SK-N-SH (cell line): ENCODE measurements around the gene MRFAP1. TPM values are rescaled to one million over a fixed set of nuclear protein-coding genes. Genes with fewer than 3 reads are reported as not detected.
A peak's percentile ranks its signal among the peaks of the same experiment; 100 is the strongest.

Experiments
- CTCF ChIA-PET: fragments of 300-600, 350-600 bp; formaldehyde crosslinking; extraction: SDS; loops from one replicate; lab custom pipeline; 2021; lab: Yijun Ruan, JAX
- POLR2A ChIA-PET: fragments of 350-600 bp; sonication (Branson Sonifier 250); formaldehyde crosslinking; extraction: SDS; loops from one replicate; lab custom pipeline; 2020; ENCODE audit warnings: antibody characterized with exemption, inconsistent platforms; lab: Yijun Ruan, JAX
- DNase-seq: peaks from one replicate; pipeline ENCODE4 v3.0.0; 2012
- H2AFZ ChIP-seq: fragments of 200-600 bp; sonication (generic); 2 replicates; pipeline ENCODE4 v1.8.1; 2016; ENCODE audit warnings: antibody characterized with exemption, mild to moderate bottlenecking, low read depth
- H3F3A ChIP-seq: fragments of 200-600 bp; sonication (generic); replicated peaks from 2 replicates; pipeline ENCODE3; 2016; ENCODE audit warnings: antibody characterized with exemption, mild to moderate bottlenecking; ENCODE audit not compliant: insufficient read depth
- H3K27ac ChIP-seq, 2 experiments: fragments of 200-500 bp in 1 of 2; fragments of 200-600 bp in 1 of 2; sonication (Bioruptor generic) in 1 of 2; sonication (generic), shearing (Covaris generic) in 1 of 2; 2 replicates each; pipeline versions ENCODE4 v1.5.1 to v1.6.1; 2014 to 2016; ENCODE audit warnings: low read depth in 2 of 2, inconsistent platforms in 1 of 2, low read length in 1 of 2, mild to moderate bottlenecking in 1 of 2, mixed read lengths in 1 of 2
- H3K27me3 ChIP-seq: fragments of 200-600 bp; sonication (generic), shearing (Covaris generic); 2 replicates; pipeline ENCODE4 v1.6.1; 2016; ENCODE audit warnings: mixed run types; ENCODE audit not compliant: insufficient read depth
- H3K36me3 ChIP-seq, 2 experiments: fragments of 200-500 bp in 1 of 2; fragments of 200-600 bp in 1 of 2; sonication (Bioruptor generic) in 1 of 2; sonication (generic) in 1 of 2; replicated peaks in 1 of 2; 2 replicates each; pipeline versions ENCODE3 to v1.5.1; 2014 to 2016; ENCODE audit warnings: low read length in 1 of 2, mild to moderate bottlenecking in 1 of 2; ENCODE audit not compliant: insufficient read depth in 2 of 2, control insufficient read depth in 1 of 2
- H3K4me1 ChIP-seq, 2 experiments: fragments of 200-500 bp in 1 of 2; fragments of 200-600 bp in 1 of 2; sonication (Bioruptor generic) in 1 of 2; sonication (generic), shearing (Covaris generic) in 1 of 2; 2 replicates each; pipeline versions ENCODE4 v1.5.1 to v1.6.1; 2014 to 2016; ENCODE audit warnings: low read depth in 1 of 2, low read length in 1 of 2, mixed run types in 1 of 2; ENCODE audit not compliant: insufficient read depth in 2 of 2, control insufficient read depth in 1 of 2
- H3K4me2 ChIP-seq: fragments of 200-600 bp; sonication (generic), shearing (Covaris generic); 2 replicates; pipeline ENCODE4 v1.6.1; 2017; ENCODE audit warnings: mixed run types
- H3K4me3 ChIP-seq, 2 experiments: fragments of 200-500 bp in 1 of 2; fragments of 200-600 bp in 1 of 2; sonication (Bioruptor generic) in 1 of 2; sonication (generic), shearing (Covaris generic) in 1 of 2; 2 replicates each; pipeline versions ENCODE4 v1.5.1 to v1.8.1; 2014 to 2016; ENCODE audit warnings: low read depth in 2 of 2, inconsistent platforms in 1 of 2, low read length in 1 of 2, mild to moderate bottlenecking in 1 of 2, mixed read lengths in 1 of 2, moderate library complexity in 1 of 2
- H3K79me2 ChIP-seq: fragments of 200-600 bp; sonication (generic); 2 replicates; pipeline ENCODE4 v1.8.1; 2017; ENCODE audit warnings: mild to moderate bottlenecking; ENCODE audit not compliant: insufficient read depth
- H3K9ac ChIP-seq: fragments of 200-600 bp; sonication (generic); 2 replicates; pipeline ENCODE4 v1.6.1; 2017; ENCODE audit warnings: mixed run types
- H3K9me2 ChIP-seq: fragments of 200-600 bp; sonication (generic); 2 replicates; pipeline ENCODE4 v1.6.1; 2017; ENCODE audit warnings: mixed run types
- H3K9me3 ChIP-seq: fragments of 200-600 bp; sonication (generic); 2 replicates; pipeline ENCODE4 v1.6.1; 2017; ENCODE audit warnings: mixed run types, mild to moderate bottlenecking, moderate library complexity
- H4K20me1 ChIP-seq: fragments of 200-600 bp; sonication (generic); 2 replicates; pipeline ENCODE4 v1.6.1; 2017; ENCODE audit warnings: mild to moderate bottlenecking, mixed run types; ENCODE audit not compliant: insufficient read depth
- ELF1 ChIP-seq: IDR thresholded peaks from 2 replicates; pipeline ENCODE4 v1.4.0; 2012
- FOXJ3 ChIP-seq: sonication (generic); formaldehyde crosslinking; IDR thresholded peaks from 2 replicates; pipeline ENCODE4 v1.5.1; 2020; ENCODE audit warnings: mild to moderate bottlenecking, missing genetic modification reagents
- GABPA ChIP-seq: IDR thresholded peaks from 2 replicates; pipeline ENCODE4 v1.4.0; 2012; ENCODE audit warnings: low read depth, mild to moderate bottlenecking
- GATA2 ChIP-seq: sonication (generic); formaldehyde crosslinking; IDR thresholded peaks from 2 replicates; pipeline ENCODE4 v1.5.0; 2020; ENCODE audit warnings: mild to moderate bottlenecking, missing genetic modification reagents
- NFIC ChIP-seq: IDR thresholded peaks from 2 replicates; pipeline ENCODE4 v1.4.0; 2012; ENCODE audit warnings: borderline replicate concordance
- NRF1 ChIP-seq: IDR thresholded peaks from 2 replicates; pipeline ENCODE4 v1.6.1; 2012; ENCODE audit warnings: low read depth, mild to moderate bottlenecking, low read length
- RXRA ChIP-seq: IDR thresholded peaks from 2 replicates; pipeline ENCODE4 v1.4.0; 2012; ENCODE audit warnings: low read depth, mild to moderate bottlenecking, borderline replicate concordance
- SIN3A ChIP-seq: IDR thresholded peaks from 2 replicates; pipeline ENCODE4 v1.6.1; 2012; ENCODE audit warnings: low read depth, mild to moderate bottlenecking, low read length, moderate library complexity, borderline replicate concordance
- SMC3 ChIP-seq: IDR thresholded peaks from 2 replicates; pipeline ENCODE4 v1.6.1; 2012; ENCODE audit warnings: low read depth, low read length, improper control_type of control experiment
- TEAD4 ChIP-seq: IDR thresholded peaks from 2 replicates; pipeline ENCODE4 v1.4.0; 2012; ENCODE audit warnings: mild to moderate bottlenecking, borderline replicate concordance; ENCODE audit not compliant: insufficient read depth
- YY1 ChIP-seq: IDR thresholded peaks from 2 replicates; pipeline ENCODE4 v1.4.0; 2012; ENCODE audit warnings: low read depth, mild to moderate bottlenecking
- WGBS: methylation state at CpG from one replicate; pipeline ENCODE4 v1.1.6; 2017; ENCODE audit warnings: low lambda C conversion rate; 5-methylcytosine and 5-hydroxymethylcytosine counted together
- polyA plus RNA-seq, 3 experiments: library from polyadenylated mRNA; depleted of rRNA; stranded (reverse); fragments of >200 nt; gene quantifications; 2 replicates each; pipeline ENCODE4 v1.2.3, GENCODE V29; 2012
- TF ChIP-seq, protein P1 (sequence below): IDR thresholded peaks from 2 replicates; pipeline ENCODE4 v1.4.0; 2012; ENCODE audit warnings: low read depth
- TF ChIP-seq, protein P2 (sequence below): fragments of 150-350 bp; IDR thresholded peaks from 2 replicates; pipeline ENCODE4 v1.6.1; 2017; ENCODE audit warnings: antibody characterized with exemption, low read length, low read depth, borderline replicate concordance
- TF ChIP-seq, protein P3 (sequence below): IDR thresholded peaks from 2 replicates; pipeline ENCODE4 v1.4.0; 2012; ENCODE audit warnings: low read depth, borderline replicate concordance
- TF ChIP-seq, protein P4 (sequence below): fragments of 200-600 bp; sonication (generic); IDR thresholded peaks from 2 replicates; pipeline ENCODE4 v1.6.1; 2017; ENCODE audit warnings: antibody characterized with exemption, mild to moderate bottlenecking, moderate library complexity

MRFAP1 gene
- polyA plus RNA-seq, 1 of the 3 experiments (the other 2 are of a cell fraction) = 416 TPM

DNA sequence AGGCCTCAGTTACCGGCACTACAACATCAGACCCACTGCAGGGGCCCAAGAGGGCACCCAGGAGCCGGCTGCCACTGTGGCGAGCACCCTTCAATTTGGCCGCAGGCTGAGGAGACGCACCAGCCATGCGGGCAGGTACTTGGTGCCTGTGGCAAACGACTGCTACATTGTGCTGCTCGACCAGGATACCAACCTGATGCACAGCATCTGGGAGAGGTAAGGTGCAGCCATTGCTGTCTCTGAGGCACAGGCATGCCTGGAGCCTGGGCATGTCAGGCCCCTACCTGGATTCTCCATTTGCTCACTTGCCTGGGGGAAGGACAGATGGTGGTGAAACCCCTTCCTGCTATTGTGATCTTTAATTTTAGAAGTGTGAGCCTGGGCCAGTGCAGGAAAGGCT, 35.4 kb upstream of the MRFAP1 start:
- DNase-seq = no peak
- Histone ChIP-seq H3K4me2 (no peak overlapping the region), H3K4me1 (no peaks in the 10 kb centered on the region), H3K27me3 (no peaks in the 10 kb centered on the region), H2AFZ (no peak overlapping the region), H4K20me1 (no peaks in the 10 kb centered on the region), H3K36me3 (peaks cover 20 to 24% of the 10 kb centered on the region in 2 experiments), H3K27ac (no peak overlapping the region), H3K9me3 (peaks cover 8% of the 10 kb centered on the region; the same call in 1 of the 2 replicates), H3K9me2 (no peaks in the 10 kb centered on the region), H3F3A (no peaks in the 10 kb centered on the region), H3K4me3 (peak overlapping the region in 1 of 2 experiments; percentile 3; a peak in 1 of 4 replicates), H3K9ac (no peak overlapping the region), H3K79me2 (no peaks in the 10 kb centered on the region)
- POLR2A ChIA-PET = no interaction called here
- CTCF ChIA-PET = interaction anchor here (1.6 kb wide), 1 partner anchor 10 kb away, joined by 4 read pairs; no protein-coding TSS in a partner anchor
- WGBS = 100% methylated on average over 1 of the region's 8 CpGs
- TF ChIP-seq NRF1 = no peak
- no peak for TF ChIP-seq SIN3A
- no peak for TF ChIP-seq TEAD4
- TF ChIP-seq, protein P1, sequence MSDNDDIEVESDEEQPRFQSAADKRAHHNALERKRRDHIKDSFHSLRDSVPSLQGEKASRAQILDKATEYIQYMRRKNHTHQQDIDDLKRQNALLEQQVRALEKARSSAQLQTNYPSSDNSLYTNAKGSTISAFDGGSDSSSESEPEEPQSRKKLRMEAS = no peak
- TF ChIP-seq FOXJ3 = no peak
- no peak for TF ChIP-seq SMC3
- TF ChIP-seq ELF1 = no peak

DNA sequence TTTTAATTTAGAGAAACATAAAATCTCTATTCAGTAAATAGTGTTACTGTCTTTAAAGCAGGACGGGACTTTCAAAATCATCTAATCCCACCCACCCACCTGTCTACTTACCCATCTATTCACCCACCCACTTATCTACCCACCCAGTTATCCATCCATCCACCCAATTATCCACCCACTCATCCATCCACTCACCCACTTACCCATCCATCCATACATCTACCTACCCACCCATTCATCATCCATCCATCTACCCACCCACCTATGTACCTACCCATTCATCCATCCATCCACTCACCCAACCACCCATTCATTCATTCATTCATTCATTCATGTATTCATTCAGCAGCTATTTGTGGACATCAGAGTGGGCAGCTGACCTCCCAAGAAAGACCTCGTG, 34.9 kb upstream of the MRFAP1 start:
- POLR2A ChIA-PET = no interaction called here
- Histone ChIP-seq H3K27me3 (no peaks in the 10 kb centered on the region), H3K9ac (no peak overlapping the region), H3F3A (no peaks in the 10 kb centered on the region), H3K9me3 (peaks cover 8% of the 10 kb centered on the region; the same call in 1 of the 2 replicates), H3K9me2 (no peaks in the 10 kb centered on the region), H2AFZ (no peak overlapping the region), H3K4me2 (no peak overlapping the region), H3K4me1 (no peaks in the 10 kb centered on the region), H3K36me3 (peaks cover 20 to 21% of the 10 kb centered on the region in 2 experiments), H3K4me3 (no peak overlapping the region), H3K27ac (no peak overlapping the region), H3K79me2 (no peaks in the 10 kb centered on the region), H4K20me1 (no peaks in the 10 kb centered on the region)
- WGBS = 97% methylated on average over 2 of the region's 2 CpGs
- CTCF ChIA-PET = interaction anchor here (1.6 kb wide), 1 partner anchor 10 kb away, joined by 4 read pairs; no protein-coding TSS in a partner anchor
- no peak for DNase-seq
- TF ChIP-seq YY1 = no peak

DNA sequence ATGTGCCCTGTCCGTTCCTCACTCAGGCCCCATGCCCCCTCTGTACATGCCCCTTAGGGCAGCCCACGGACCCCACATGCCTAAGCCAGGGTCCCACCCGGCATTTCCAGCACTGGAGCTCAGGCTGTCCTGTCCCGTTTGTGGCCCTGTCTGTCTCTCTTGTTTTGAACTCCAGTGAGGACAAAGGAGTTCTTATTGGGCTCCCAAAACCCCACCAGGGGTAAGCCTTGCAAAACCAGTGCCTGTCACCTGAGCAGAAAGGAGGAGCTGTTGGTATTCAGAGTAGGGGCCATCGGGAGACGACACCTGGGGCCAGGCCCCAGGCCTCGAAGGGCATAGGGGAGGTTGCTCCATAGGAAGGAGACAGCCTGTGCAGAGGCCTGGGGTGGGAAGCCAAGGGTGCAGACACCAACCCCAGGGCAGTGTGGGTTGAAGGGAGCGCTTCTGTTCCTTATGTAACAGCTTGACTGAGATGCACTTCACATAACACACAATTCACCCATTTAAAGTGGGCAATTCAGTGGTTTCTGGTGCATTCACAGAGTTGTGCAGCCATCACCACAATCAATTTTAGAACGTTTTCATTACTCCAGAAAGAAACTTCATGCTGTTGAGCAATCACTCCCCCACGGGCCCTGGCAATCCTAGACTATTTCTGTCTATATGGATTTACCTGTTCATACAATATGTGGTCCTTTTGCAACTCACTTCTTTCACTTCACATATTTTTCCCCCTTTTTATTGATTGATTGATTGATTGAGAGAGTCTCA, 33.8 kb upstream of the MRFAP1 start:
- Histone ChIP-seq H3K4me3 (no peak overlapping the region), H3K4me1 (no peaks in the 10 kb centered on the region), H3K79me2 (no peaks in the 10 kb centered on the region), H3F3A (no peaks in the 10 kb centered on the region), H3K4me2 (no peak overlapping the region), H4K20me1 (no peaks in the 10 kb centered on the region), H3K27me3 (no peaks in the 10 kb centered on the region), H3K27ac (no peak overlapping the region), H3K36me3 (peaks cover 23 to 26% of the 10 kb centered on the region in 2 experiments), H3K9me2 (no peaks in the 10 kb centered on the region), H2AFZ (no peak overlapping the region), H3K9ac (no peak overlapping the region), H3K9me3 (peaks cover 8% of the 10 kb centered on the region; the same call in 1 of the 2 replicates)
- no peak for DNase-seq
- 92% methylated on average over 9 of the region's 10 CpGs for WGBS
- CTCF ChIA-PET = interaction anchor here (0.8 to 1.0 kb wide), 2 partner anchors 22 to 597 kb away, joined by 3 read pairs; no protein-coding TSS in a partner anchor
- POLR2A ChIA-PET = no interaction called here
- TF ChIP-seq, protein P2, sequence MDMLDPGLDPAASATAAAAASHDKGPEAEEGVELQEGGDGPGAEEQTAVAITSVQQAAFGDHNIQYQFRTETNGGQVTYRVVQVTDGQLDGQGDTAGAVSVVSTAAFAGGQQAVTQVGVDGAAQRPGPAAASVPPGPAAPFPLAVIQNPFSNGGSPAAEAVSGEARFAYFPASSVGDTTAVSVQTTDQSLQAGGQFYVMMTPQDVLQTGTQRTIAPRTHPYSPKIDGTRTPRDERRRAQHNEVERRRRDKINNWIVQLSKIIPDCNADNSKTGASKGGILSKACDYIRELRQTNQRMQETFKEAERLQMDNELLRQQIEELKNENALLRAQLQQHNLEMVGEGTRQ = no peak
- TF ChIP-seq GATA2 (CRISPR knock-in tag) (no peak), TEAD4 (no peak), RXRA (no peak), SIN3A (no peak), SMC3 (no peak), GABPA (no peak), NFIC (no peak)
- TF ChIP-seq, protein P3, sequence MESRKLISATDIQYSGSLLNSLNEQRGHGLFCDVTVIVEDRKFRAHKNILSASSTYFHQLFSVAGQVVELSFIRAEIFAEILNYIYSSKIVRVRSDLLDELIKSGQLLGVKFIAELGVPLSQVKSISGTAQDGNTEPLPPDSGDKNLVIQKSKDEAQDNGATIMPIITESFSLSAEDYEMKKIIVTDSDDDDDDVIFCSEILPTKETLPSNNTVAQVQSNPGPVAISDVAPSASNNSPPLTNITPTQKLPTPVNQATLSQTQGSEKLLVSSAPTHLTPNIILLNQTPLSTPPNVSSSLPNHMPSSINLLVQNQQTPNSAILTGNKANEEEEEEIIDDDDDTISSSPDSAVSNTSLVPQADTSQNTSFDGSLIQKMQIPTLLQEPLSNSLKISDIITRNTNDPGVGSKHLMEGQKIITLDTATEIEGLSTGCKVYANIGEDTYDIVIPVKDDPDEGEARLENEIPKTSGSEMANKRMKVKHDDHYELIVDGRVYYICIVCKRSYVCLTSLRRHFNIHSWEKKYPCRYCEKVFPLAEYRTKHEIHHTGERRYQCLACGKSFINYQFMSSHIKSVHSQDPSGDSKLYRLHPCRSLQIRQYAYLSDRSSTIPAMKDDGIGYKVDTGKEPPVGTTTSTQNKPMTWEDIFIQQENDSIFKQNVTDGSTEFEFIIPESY = no peak
- TF ChIP-seq, protein P4, sequence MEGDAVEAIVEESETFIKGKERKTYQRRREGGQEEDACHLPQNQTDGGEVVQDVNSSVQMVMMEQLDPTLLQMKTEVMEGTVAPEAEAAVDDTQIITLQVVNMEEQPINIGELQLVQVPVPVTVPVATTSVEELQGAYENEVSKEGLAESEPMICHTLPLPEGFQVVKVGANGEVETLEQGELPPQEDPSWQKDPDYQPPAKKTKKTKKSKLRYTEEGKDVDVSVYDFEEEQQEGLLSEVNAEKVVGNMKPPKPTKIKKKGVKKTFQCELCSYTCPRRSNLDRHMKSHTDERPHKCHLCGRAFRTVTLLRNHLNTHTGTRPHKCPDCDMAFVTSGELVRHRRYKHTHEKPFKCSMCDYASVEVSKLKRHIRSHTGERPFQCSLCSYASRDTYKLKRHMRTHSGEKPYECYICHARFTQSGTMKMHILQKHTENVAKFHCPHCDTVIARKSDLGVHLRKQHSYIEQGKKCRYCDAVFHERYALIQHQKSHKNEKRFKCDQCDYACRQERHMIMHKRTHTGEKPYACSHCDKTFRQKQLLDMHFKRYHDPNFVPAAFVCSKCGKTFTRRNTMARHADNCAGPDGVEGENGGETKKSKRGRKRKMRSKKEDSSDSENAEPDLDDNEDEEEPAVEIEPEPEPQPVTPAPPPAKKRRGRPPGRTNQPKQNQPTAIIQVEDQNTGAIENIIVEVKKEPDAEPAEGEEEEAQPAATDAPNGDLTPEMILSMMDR = no peak
